IPS-NIHi7 (cell line): ENCODE results near the gene NCAM1.
"Not testable (repeated sequence)": the region's sequence is repeated elsewhere in the genome, so short reads cannot be mapped to it uniquely, and the experiment has no call there.

ENCODE experiments used
- DNase-seq: peaks from one replicate; pipeline ENCODE4 v3.0.0; 2012; ENCODE audit warnings: mixed read lengths; ENCODE audit errors: extremely low spot score

Gene NCAM1

GRCh38 chr11:113274713-113275582 is 313.7 kb downstream of the NCAM1 start:
- peak; percentile 73 for DNase-seq

- no peak for DNase-seq
Observed at GRCh38 chr11:113275602-113276001, 314.4 kb downstream of the NCAM1 start.

- DNase-seq: no peak
Observed at GRCh38 chr11:113276466-113276865, 315.2 kb downstream of the NCAM1 start.

GRCh38 chr11:113277907-113278306 is 316.7 kb downstream of the NCAM1 start:
- no peak for DNase-seq

GRCh38 chr11:113278481-113278880 is 317.3 kb downstream of the NCAM1 start:
- DNase-seq: no peak

GRCh38 chr11:113278925-113279324 is 317.7 kb downstream of the NCAM1 start:
- DNase-seq: no peak

- DNase-seq: no peak
Observed at GRCh38 chr11:113279591-113279990, 318.4 kb downstream of the NCAM1 start.

GRCh38 chr11:113281052-113281725 is 320.0 kb downstream of the NCAM1 start:
- DNase-seq: no peak

GRCh38 chr11:113282898-113283437 is 321.7 kb downstream of the NCAM1 start:
- DNase-seq: no peak

GRCh38 chr11:113283881-113284280 is 322.7 kb downstream of the NCAM1 start:
- no peak for DNase-seq

- DNase-seq: no peak
Observed at GRCh38 chr11:113286009-113286408, 324.8 kb downstream of the NCAM1 start.

- no peak for DNase-seq
Observed at GRCh38 chr11:113286509-113287497, 325.6 kb downstream of the NCAM1 start.

- no peak for DNase-seq
Observed at GRCh38 chr11:113287801-113288200, 326.6 kb downstream of the NCAM1 start.

GRCh38 chr11:113288286-113288863 is 327.2 kb downstream of the NCAM1 start:
- DNase-seq: no peak

GRCh38 chr11:113289431-113290187 is 328.4 kb downstream of the NCAM1 start:
- peak; percentile 89 for DNase-seq

GRCh38 chr11:113293936-113294335 is 332.7 kb downstream of the NCAM1 start:
- DNase-seq: no peak

- DNase-seq: no peak
Observed at GRCh38 chr11:113295993-113296392, 334.8 kb downstream of the NCAM1 start.

- DNase-seq: no peak
Observed at GRCh38 chr11:113296447-113297205, 335.4 kb downstream of the NCAM1 start.

GRCh38 chr11:113298496-113298895 is 337.3 kb downstream of the NCAM1 start:
- DNase-seq: not testable (repeated sequence)

- no peak for DNase-seq
Observed at GRCh38 chr11:113304916-113305315, 343.7 kb downstream of the NCAM1 start.
